Duodenal mucosa (tissue), 2 donors: ENCODE results near the gene ADARB2.

ENCODE experiments used
- H3K27ac ChIP-seq: one replicate; pipeline ENCODE4 v1.7.0; 2013; ENCODE audit warnings: low read depth, low read length
- H3K27me3 ChIP-seq, 2 donors: one replicate each; pipeline ENCODE4 v1.7.0; 2013; ENCODE audit warnings: low read length in 2 of 2, control low read depth in 1 of 2; ENCODE audit not compliant: insufficient read depth in 2 of 2, control insufficient read depth in 1 of 2
- H3K36me3 ChIP-seq, 2 donors: one replicate each; pipeline ENCODE4 v1.7.0; 2013; ENCODE audit warnings: low read length in 2 of 2, control low read depth in 1 of 2; ENCODE audit not compliant: insufficient read depth in 2 of 2, control insufficient read depth in 1 of 2
- H3K4me1 ChIP-seq, 2 donors: one replicate each; pipeline ENCODE4 v1.7.0; 2013; ENCODE audit warnings: low read length in 2 of 2, control low read depth in 1 of 2; ENCODE audit not compliant: insufficient read depth in 2 of 2, control insufficient read depth in 1 of 2
- H3K4me3 ChIP-seq, 2 donors: one replicate each; pipeline ENCODE4 v1.7.0; 2013; ENCODE audit warnings: low read length in 2 of 2, low read depth in 1 of 2
- H3K9ac ChIP-seq, 2 donors: one replicate each; pipeline ENCODE4 v1.7.0; 2013; ENCODE audit warnings: low read length in 2 of 2, low read depth in 1 of 2
- H3K9me3 ChIP-seq, 2 donors: one replicate each; pipeline ENCODE4 v1.7.0; 2013; ENCODE audit warnings: low read length in 2 of 2, control low read depth in 1 of 2; ENCODE audit not compliant: control insufficient read depth in 1 of 2

Gene ADARB2

GRCh38 chr10:1308962-1309616, 428.2 kb downstream of the ADARB2 start:
- no peaks in the 10 kb centered on the region for H3K27me3 ChIP-seq
- H3K4me1 ChIP-seq, result no peaks in the 10 kb centered on the region
- H3K4me3 ChIP-seq, result no peak overlapping the region
- no peak overlapping the region for H3K27ac ChIP-seq
- no peaks in the 10 kb centered on the region for H3K36me3 ChIP-seq
- H3K9ac ChIP-seq, result no peak overlapping the region
- no peaks in the 10 kb centered on the region for H3K9me3 ChIP-seq

GRCh38 chr10:1308173-1308961, 429.0 kb downstream of the ADARB2 start:
- H3K9me3 ChIP-seq, result no peaks in the 10 kb centered on the region
- H3K27me3 ChIP-seq, result no peaks in the 10 kb centered on the region
- H3K27ac ChIP-seq, result no peak overlapping the region
- no peaks in the 10 kb centered on the region for H3K4me1 ChIP-seq
- H3K36me3 ChIP-seq, result no peaks in the 10 kb centered on the region
- no peak overlapping the region for H3K9ac ChIP-seq
- no peak overlapping the region for H3K4me3 ChIP-seq

GRCh38 chr10:1301143-1301542, 436.2 kb downstream of the ADARB2 start:
- H3K27me3 ChIP-seq, result no peaks in the 10 kb centered on the region
- H3K27ac ChIP-seq, result no peak overlapping the region
- no peaks in the 10 kb centered on the region for H3K9me3 ChIP-seq
- no peak overlapping the region for H3K9ac ChIP-seq
- no peaks in the 10 kb centered on the region for H3K4me1 ChIP-seq
- H3K4me3 ChIP-seq, result no peak overlapping the region
- no peaks in the 10 kb centered on the region for H3K36me3 ChIP-seq

- Histone ChIP-seq H3K9ac (no peak overlapping the region), H3K4me1 (no peaks in the 10 kb centered on the region), H3K4me3 (no peak overlapping the region), H3K9me3 (no peaks in the 10 kb centered on the region), H3K36me3 (no peaks in the 10 kb centered on the region), H3K27me3 (no peaks in the 10 kb centered on the region), H3K27ac (no peak overlapping the region)
Measured at GRCh38 chr10:1300218-1300617, 437.1 kb downstream of the ADARB2 start.

GRCh38 chr10:1299041-1299726, 438.1 kb downstream of the ADARB2 start:
- H3K27me3 ChIP-seq, result no peaks in the 10 kb centered on the region
- H3K9ac ChIP-seq, result no peak overlapping the region
- H3K4me3 ChIP-seq, result no peak overlapping the region
- H3K9me3 ChIP-seq, result no peaks in the 10 kb centered on the region
- H3K36me3 ChIP-seq, result no peaks in the 10 kb centered on the region
- H3K4me1 ChIP-seq, result no peaks in the 10 kb centered on the region
- H3K27ac ChIP-seq, result no peak overlapping the region

GRCh38 chr10:1297566-1298301, 439.6 kb downstream of the ADARB2 start:
- no peaks in the 10 kb centered on the region for H3K4me1 ChIP-seq
- H3K27ac ChIP-seq, result no peak overlapping the region
- no peak overlapping the region for H3K9ac ChIP-seq
- no peaks in the 10 kb centered on the region for H3K27me3 ChIP-seq
- no peak overlapping the region for H3K4me3 ChIP-seq
- no peaks in the 10 kb centered on the region for H3K36me3 ChIP-seq
- H3K9me3 ChIP-seq, result no peaks in the 10 kb centered on the region

GRCh38 chr10:1295756-1296480, 441.4 kb downstream of the ADARB2 start:
- Histone ChIP-seq H3K9me3 (no peaks in the 10 kb centered on the region), H3K27ac (no peak overlapping the region), H3K4me3 (no peak overlapping the region), H3K27me3 (no peaks in the 10 kb centered on the region), H3K4me1 (no peaks in the 10 kb centered on the region), H3K36me3 (no peaks in the 10 kb centered on the region), H3K9ac (no peak overlapping the region)

- H3K27me3 ChIP-seq, result no peaks in the 10 kb centered on the region
- no peaks in the 10 kb centered on the region for H3K4me1 ChIP-seq
- no peaks in the 10 kb centered on the region for H3K36me3 ChIP-seq
- no peak overlapping the region for H3K4me3 ChIP-seq
- H3K9ac ChIP-seq, result no peak overlapping the region
- H3K27ac ChIP-seq, result no peak overlapping the region
- H3K9me3 ChIP-seq, result no peaks in the 10 kb centered on the region
Measured at GRCh38 chr10:1294748-1295147, 442.6 kb downstream of the ADARB2 start.

- Histone ChIP-seq H3K9me3 (no peaks in the 10 kb centered on the region), H3K4me1 (no peaks in the 10 kb centered on the region), H3K9ac (no peak overlapping the region), H3K4me3 (no peak overlapping the region), H3K27ac (no peak overlapping the region), H3K36me3 (no peaks in the 10 kb centered on the region), H3K27me3 (no peaks in the 10 kb centered on the region)
Measured at GRCh38 chr10:1293636-1294435, 443.5 kb downstream of the ADARB2 start.
